HG02798 (cell line): ENCODE results near the gene BFSP2.
"Not testable (repeated sequence)": the region's sequence is repeated elsewhere in the genome, so short reads cannot be mapped to it uniquely, and the experiment has no call there.

Experiments
- ATAC-seq: cut with Tn5 transposase; IDR thresholded peaks from one replicate; pipeline ENCODE4 v1.9.1; 2021; ENCODE audit warnings: mild to moderate bottlenecking; ENCODE audit not compliant: unreplicated experiment, poor library complexity

The BFSP2 gene

GRCh38 chr3:133494469-133494868, 94.6 kb downstream of the BFSP2 start:
- no peak for ATAC-seq

- not testable (repeated sequence) for ATAC-seq
Observed at GRCh38 chr3:133502542-133502941, 102.7 kb downstream of the BFSP2 start.

GRCh38 chr3:133503409-133503808, 103.6 kb downstream of the BFSP2 start:
- ATAC-seq, result no peak

- ATAC-seq, result no peak
Observed at GRCh38 chr3:133504736-133505135, 104.9 kb downstream of the BFSP2 start.

- ATAC-seq, result peak; percentile 37
Observed at GRCh38 chr3:133505813-133506212, 106.0 kb downstream of the BFSP2 start.

GRCh38 chr3:133506215-133506901, 106.5 kb downstream of the BFSP2 start:
- peak; percentile 97 for ATAC-seq

GRCh38 chr3:133509488-133509887, 109.6 kb downstream of the BFSP2 start:
- ATAC-seq, result no peak

GRCh38 chr3:133512416-133513089, 112.7 kb downstream of the BFSP2 start:
- ATAC-seq, result no peak

GRCh38 chr3:133514418-133514817, 114.6 kb downstream of the BFSP2 start:
- ATAC-seq, result no peak

GRCh38 chr3:133515127-133515526, 115.3 kb downstream of the BFSP2 start:
- no peak for ATAC-seq

- no peak for ATAC-seq
Observed at GRCh38 chr3:133520286-133520685, 120.4 kb downstream of the BFSP2 start.

GRCh38 chr3:133520938-133521337, 121.1 kb downstream of the BFSP2 start:
- not testable (repeated sequence) for ATAC-seq

- no peak for ATAC-seq
Observed at GRCh38 chr3:133521946-133522345, 122.1 kb downstream of the BFSP2 start.

- not testable (repeated sequence) for ATAC-seq
Observed at GRCh38 chr3:133523758-133524157, 123.9 kb downstream of the BFSP2 start.
